DMS53 (cell line): ENCODE results near the gene IFT122.
"Not testable (repeated sequence)": the region's sequence is repeated elsewhere in the genome, so short reads cannot be mapped to it uniquely, and the experiment has no call there.

Experiments
- DNase-seq: peaks from one replicate; lab custom pipeline; 2025; lab: John Stamatoyannopoulos, UW

IFT122 gene

GRCh38 chr3:129439817-129440617 lies at the start of gene IFT122, which contains the start of gene MBD4:
IFT122 (plus strand) TSS chr3:129440224; CDS start chr3:129440331, 107 bp downstream.
MBD4 (minus strand) TSS chr3:129439948; CDS start chr3:129439833, 115 bp downstream.
- DNase-seq = peak; percentile 99

GRCh38 chr3:129391583-129391982 lies 48.4 kb upstream of the IFT122 start:
- not testable (repeated sequence) for DNase-seq

GRCh38 chr3:129392106-129392887 lies 47.7 kb upstream of the IFT122 start:
- DNase-seq = not testable (repeated sequence)

GRCh38 chr3:129393271-129393670 lies 46.8 kb upstream of the IFT122 start:
- no peak for DNase-seq

GRCh38 chr3:129393760-129394564 lies 46.1 kb upstream of the IFT122 start:
- DNase-seq = not testable (repeated sequence)

GRCh38 chr3:129398803-129399144 lies 41.2 kb upstream of the IFT122 start:
- peak; percentile 47 for DNase-seq

GRCh38 chr3:129399145-129399894 lies 40.7 kb upstream of the IFT122 start:
- DNase-seq = peak; percentile 96

GRCh38 chr3:129399895-129400357 lies 40.1 kb upstream of the IFT122 start:
- DNase-seq = no peak

- no peak for DNase-seq
Measured at GRCh38 chr3:129402210-129402609, 37.8 kb upstream of the IFT122 start.

GRCh38 chr3:129402616-129403015 lies 37.4 kb upstream of the IFT122 start:
- DNase-seq = no peak

GRCh38 chr3:129403450-129403849 lies 36.6 kb upstream of the IFT122 start:
- DNase-seq = no peak

GRCh38 chr3:129404130-129404529 lies 35.9 kb upstream of the IFT122 start:
- no peak for DNase-seq

GRCh38 chr3:129404610-129405009 lies 35.4 kb upstream of the IFT122 start:
- no peak for DNase-seq

GRCh38 chr3:129409541-129409940 lies 30.5 kb upstream of the IFT122 start:
- no peak for DNase-seq

- no peak for DNase-seq
Measured at GRCh38 chr3:129410971-129411370, 29.1 kb upstream of the IFT122 start.

- no peak for DNase-seq
Measured at GRCh38 chr3:129412542-129413198, 27.4 kb upstream of the IFT122 start.

GRCh38 chr3:129413238-129413637 lies 26.8 kb upstream of the IFT122 start:
- DNase-seq = not testable (repeated sequence)

- DNase-seq = no peak
Measured at GRCh38 chr3:129413687-129414506, 26.1 kb upstream of the IFT122 start.

GRCh38 chr3:129415378-129415777 lies 24.6 kb upstream of the IFT122 start:
- DNase-seq = no peak

GRCh38 chr3:129415830-129416229 lies 24.2 kb upstream of the IFT122 start:
- DNase-seq = no peak
